Keratinocyte (primary cell): ENCODE data around the gene SUN2.

ENCODE experiments used
- EZH2 ChIP-seq: IDR thresholded peaks from one replicate; pipeline ENCODE4 v1.6.1; 2012; ENCODE audit warnings: inconsistent platforms, mild to moderate bottlenecking, low read length, moderate library complexity
- TF ChIP-seq, protein P1 (sequence below), 3 experiments: IDR thresholded peaks in 1 of 3; conservative IDR thresholded peaks in 1 of 3; optimal IDR thresholded peaks in 1 of 3; 2 replicates in 2 of 3; 3 replicates in 1 of 3; pipeline versions ENCODE3 to v1.5.1; 2011; ENCODE audit warnings: low read length in 3 of 3, mild to moderate bottlenecking in 3 of 3, moderate library complexity in 2 of 3, control low read depth in 1 of 3, inconsistent platforms in 1 of 3; ENCODE audit not compliant: insufficient read depth in 2 of 3; ENCODE audit errors: extremely low read depth in 1 of 3

DNA sequence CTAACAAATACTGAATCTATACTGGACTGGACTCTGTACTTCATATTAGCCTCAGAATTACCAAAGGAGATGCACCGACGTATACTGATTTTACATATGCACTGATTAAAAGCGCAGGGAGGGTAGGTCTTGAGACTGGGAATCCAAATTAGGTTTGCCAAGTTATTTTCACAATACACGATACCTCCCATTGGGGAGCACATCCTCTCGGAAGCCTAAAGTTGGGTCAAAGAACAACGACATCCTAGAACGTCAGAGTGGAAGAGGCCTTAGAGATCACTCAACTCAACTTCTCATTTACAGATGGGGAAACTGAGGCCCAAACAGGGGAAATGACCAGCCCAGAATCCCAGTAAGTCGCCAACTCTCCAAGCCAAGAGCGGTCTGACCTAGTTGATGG is 37.5 kb upstream of the SUN2 start:
- TF ChIP-seq, protein P1, sequence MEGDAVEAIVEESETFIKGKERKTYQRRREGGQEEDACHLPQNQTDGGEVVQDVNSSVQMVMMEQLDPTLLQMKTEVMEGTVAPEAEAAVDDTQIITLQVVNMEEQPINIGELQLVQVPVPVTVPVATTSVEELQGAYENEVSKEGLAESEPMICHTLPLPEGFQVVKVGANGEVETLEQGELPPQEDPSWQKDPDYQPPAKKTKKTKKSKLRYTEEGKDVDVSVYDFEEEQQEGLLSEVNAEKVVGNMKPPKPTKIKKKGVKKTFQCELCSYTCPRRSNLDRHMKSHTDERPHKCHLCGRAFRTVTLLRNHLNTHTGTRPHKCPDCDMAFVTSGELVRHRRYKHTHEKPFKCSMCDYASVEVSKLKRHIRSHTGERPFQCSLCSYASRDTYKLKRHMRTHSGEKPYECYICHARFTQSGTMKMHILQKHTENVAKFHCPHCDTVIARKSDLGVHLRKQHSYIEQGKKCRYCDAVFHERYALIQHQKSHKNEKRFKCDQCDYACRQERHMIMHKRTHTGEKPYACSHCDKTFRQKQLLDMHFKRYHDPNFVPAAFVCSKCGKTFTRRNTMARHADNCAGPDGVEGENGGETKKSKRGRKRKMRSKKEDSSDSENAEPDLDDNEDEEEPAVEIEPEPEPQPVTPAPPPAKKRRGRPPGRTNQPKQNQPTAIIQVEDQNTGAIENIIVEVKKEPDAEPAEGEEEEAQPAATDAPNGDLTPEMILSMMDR (optimal IDR thresholded peaks at IDR 0.05 in 1 of 3, IDR thresholded peaks at IDR 0.05 in 1 of 3, conservative IDR thresholded peaks at IDR 0.05 in 1 of 3; ENCODE audit: extremely low read depth in 1 of 3, insufficient read depth in 2 of 3, low read length in 3 of 3) = no peak
- no peak for TF ChIP-seq EZH2
